ENCODE results near the gene MEIOSIN. TPM values are rescaled to one million over a fixed set of nuclear protein-coding genes. Genes with fewer than 3 reads are reported as not detected.

Gene MEIOSIN
- polyA plus RNA-seq, 1 donor (not counting 4 experiments of a cell fraction or from before 2014, with no cell fraction given): not detected

GRCh38 chr19:45764945-45765701, 31.9 kb downstream of the MEIOSIN start:
- Histone ChIP-seq H3K4me2 (ENCODE audit: control insufficient read depth, extremely low read depth, insufficient read depth, low read depth, low read length) (no peak overlapping the region), H3K4me1 (ENCODE audit: control insufficient read depth, extremely low read depth, insufficient read depth, low read length) (peaks cover 15% of the 10 kb centered on the region), H2AFZ (ENCODE audit: control insufficient read depth, low read length) (no peak overlapping the region), H3K27ac (ENCODE audit: control insufficient read depth, insufficient read depth, low read length) (no peak overlapping the region), H3K79me2 (ENCODE audit: control insufficient read depth, insufficient read depth, low read length) (no peaks in the 10 kb centered on the region), H3K9ac (ENCODE audit: control insufficient read depth, extremely low read depth, insufficient read depth, low read length) (no peak overlapping the region), H3K36me3 (ENCODE audit: control insufficient read depth in 2 of 2, extremely low read depth in 1 of 2, insufficient read depth in 2 of 2, low read length in 2 of 2) (no peaks in the 10 kb centered on the region), H4K20me1 (ENCODE audit: control insufficient read depth, extremely low read depth, insufficient read depth, low read length) (no peaks in the 10 kb centered on the region), H3K4me3 (ENCODE audit: control insufficient read depth in 2 of 3, extremely low read depth in 1 of 3, insufficient read depth in 2 of 3, low read depth in 1 of 3, low read length in 3 of 3) (no peak overlapping the region), H3K9me3 (ENCODE audit: control insufficient read depth, low read depth, low read length) (no peaks in the 10 kb centered on the region), H3K27me3 (ENCODE audit: control insufficient read depth, extremely low read depth, insufficient read depth, low read length) (no peaks in the 10 kb centered on the region), H3K9me1 (ENCODE audit: control insufficient read depth, extremely low read depth, insufficient read depth, low read length) (no peaks in the 10 kb centered on the region)
- dilution Hi-C loops (cut with MboI; ENCODE audit: extremely low pct_ligation_motif_present, low sequenced_read_pairs): no loop called here
- no peak for DNase-seq (ENCODE audit: low read depth, low spot score)
- no peak for TF ChIP-seq CTCF (optimal IDR thresholded peaks at IDR 0.05 in 1 of 3, IDR thresholded peaks at IDR 0.05 in 1 of 3, conservative IDR thresholded peaks at IDR 0.05 in 1 of 3; ENCODE audit: extremely low read depth in 1 of 3, insufficient read depth in 2 of 3, low read length in 3 of 3)
- no peak for TF ChIP-seq EZH2 (IDR thresholded peaks at IDR 0.05; ENCODE audit: low read length)
- FAIRE-seq: no peak

GRCh38 chr19:45765702-45766295, 32.6 kb downstream of the MEIOSIN start:
- no peaks in the 10 kb centered on the region for H3K36me3 ChIP-seq (ENCODE audit: control insufficient read depth in 2 of 2, extremely low read depth in 1 of 2, insufficient read depth in 2 of 2, low read length in 2 of 2)
- H3K79me2 ChIP-seq (ENCODE audit: control insufficient read depth, insufficient read depth, low read length): no peaks in the 10 kb centered on the region
- no peak for DNase-seq (ENCODE audit: low read depth, low spot score)
- no peak for TF ChIP-seq EZH2 (IDR thresholded peaks at IDR 0.05; ENCODE audit: low read length)
- H3K4me3 ChIP-seq (ENCODE audit: control insufficient read depth in 2 of 3, extremely low read depth in 1 of 3, insufficient read depth in 2 of 3, low read depth in 1 of 3, low read length in 3 of 3): no peak overlapping the region
- FAIRE-seq: no peak
- no peaks in the 10 kb centered on the region for H3K9me1 ChIP-seq (ENCODE audit: control insufficient read depth, extremely low read depth, insufficient read depth, low read length)
- no peak overlapping the region for H2AFZ ChIP-seq (ENCODE audit: control insufficient read depth, low read length)
- H3K27ac ChIP-seq (ENCODE audit: control insufficient read depth, insufficient read depth, low read length): no peak overlapping the region
- H3K4me1 ChIP-seq (ENCODE audit: control insufficient read depth, extremely low read depth, insufficient read depth, low read length): peaks cover 15% of the 10 kb centered on the region
- H3K27me3 ChIP-seq (ENCODE audit: control insufficient read depth, extremely low read depth, insufficient read depth, low read length): no peaks in the 10 kb centered on the region
- no peaks in the 10 kb centered on the region for H3K9me3 ChIP-seq (ENCODE audit: control insufficient read depth, low read depth, low read length)
- H3K4me2 ChIP-seq (ENCODE audit: control insufficient read depth, extremely low read depth, insufficient read depth, low read depth, low read length): no peak overlapping the region
- no peak overlapping the region for H3K9ac ChIP-seq (ENCODE audit: control insufficient read depth, extremely low read depth, insufficient read depth, low read length)
- H4K20me1 ChIP-seq (ENCODE audit: control insufficient read depth, extremely low read depth, insufficient read depth, low read length): no peaks in the 10 kb centered on the region
- dilution Hi-C loops (cut with MboI; ENCODE audit: extremely low pct_ligation_motif_present, low sequenced_read_pairs): no loop called here

Measured in keratinocyte (primary cell).